H1 (cell line): ENCODE results near the gene DUSP11. TPM values are rescaled to one million over a fixed set of nuclear protein-coding genes. Genes with fewer than 3 reads are reported as not detected.

Experiments used
- CTCF ChIA-PET: fragments of 300-600 bp; sonication (Branson Sonifier 250); formaldehyde crosslinking; loops from one replicate; lab custom pipeline; 2021; ENCODE audit not compliant: partially characterized antibody; lab: Charles Lee
- POLR2A ChIA-PET: fragments of 300-600 bp; sonication (Branson Sonifier 250); formaldehyde crosslinking; loops from one replicate; lab custom pipeline; 2021; ENCODE audit warnings: inconsistent platforms; ENCODE audit not compliant: partially characterized antibody; lab: Charles Lee
- DNase-seq, 2 experiments: peaks; one replicate each; pipeline versions ENCODE4 v3.0.0 to v3.0.0-alpha.2; 2010 to 2022; ENCODE audit warnings: low spot score in 2 of 2, low read depth in 1 of 2, mixed read lengths in 1 of 2
- FAIRE-seq: peaks from 2 replicates; lab custom pipeline; 2011; peaks lifted over from hg19 to GRCh38; lab: Jason Lieb, UNC
- H2AFZ ChIP-seq: 2 replicates; pipeline ENCODE4 v1.8.1; 2012; ENCODE audit warnings: low read length, inconsistent platforms
- H2AK5ac ChIP-seq: 2 replicates; pipeline ENCODE4 v1.6.1; 2013; ENCODE audit warnings: low read depth, low read length
- H2BK120ac ChIP-seq: replicated peaks from 2 replicates; pipeline ENCODE3; 2013; ENCODE audit warnings: low read depth, low read length, inconsistent platforms
- H2BK12ac ChIP-seq: 2 replicates; pipeline ENCODE4 v1.6.1; 2013; ENCODE audit warnings: low read depth, low read length
- H2BK15ac ChIP-seq: 2 replicates; pipeline ENCODE4 v1.6.1; 2013; ENCODE audit warnings: low read length
- H2BK20ac ChIP-seq: 2 replicates; pipeline ENCODE4 v1.6.1; 2013; ENCODE audit warnings: low read length
- H2BK5ac ChIP-seq: 2 replicates; pipeline ENCODE4 v1.6.1; 2013; ENCODE audit warnings: low read depth, low read length
- H3K14ac ChIP-seq: 2 replicates; pipeline ENCODE4 v1.6.1; 2013; ENCODE audit warnings: inconsistent platforms; ENCODE audit not compliant: insufficient read length
- H3K18ac ChIP-seq: 2 replicates; pipeline ENCODE4 v1.6.1; 2013; ENCODE audit warnings: low read length; ENCODE audit errors: extremely low read depth
- H3K23ac ChIP-seq: 2 replicates; pipeline ENCODE4 v1.6.1; 2013; ENCODE audit warnings: inconsistent platforms; ENCODE audit not compliant: insufficient read length
- H3K23me2 ChIP-seq: 2 replicates; pipeline ENCODE4 v1.6.1; 2013; ENCODE audit warnings: low read depth, low read length
- H3K27ac ChIP-seq: 2 replicates; pipeline ENCODE4 v1.6.1; 2011; ENCODE audit warnings: low read depth, low read length, inconsistent platforms
- H3K27me3 ChIP-seq, 4 experiments: replicated peaks in 1 of 4; 1 replicate in 1 of 4; 2 replicates in 3 of 4; pipeline versions ENCODE4 v1.6.1 to v1.8.1; 2011 to 2013; ENCODE audit warnings: low read length in 3 of 4, mild to moderate bottlenecking in 3 of 4, inconsistent platforms in 2 of 4, mixed read lengths in 2 of 4, moderate library complexity in 1 of 4; ENCODE audit not compliant: control insufficient read depth in 3 of 4, insufficient read depth in 3 of 4; ENCODE audit errors: extremely low read depth in 1 of 4
- H3K36me3 ChIP-seq, 4 experiments: 2 replicates each; pipeline versions ENCODE4 v1.6.1 to v1.8.1; 2011 to 2013; ENCODE audit warnings: mild to moderate bottlenecking in 4 of 4, low read length in 3 of 4, moderate library complexity in 2 of 4, control low read depth in 1 of 4, inconsistent platforms in 1 of 4; ENCODE audit not compliant: insufficient read depth in 4 of 4, control insufficient read depth in 2 of 4
- H3K4ac ChIP-seq: replicated peaks from 2 replicates; pipeline ENCODE3; 2013; ENCODE audit warnings: low read length, low read depth, mixed read lengths, inconsistent platforms; ENCODE audit not compliant: insufficient read length
- H3K4me1 ChIP-seq, 4 experiments: replicated peaks in 1 of 4; 1 replicate in 1 of 4; 2 replicates in 3 of 4; pipeline versions ENCODE4 v1.6.1 to v1.8.1; 2011 to 2013; ENCODE audit warnings: low read length in 3 of 4, inconsistent platforms in 2 of 4, mixed read lengths in 1 of 4; ENCODE audit not compliant: insufficient read depth in 4 of 4, control insufficient read depth in 3 of 4
- H3K4me2 ChIP-seq, 2 experiments: 2 replicates each; pipeline versions ENCODE4 v1.6.1 to v1.8.1; 2011 to 2013; ENCODE audit warnings: low read depth in 2 of 2, low read length in 2 of 2, control low read depth in 1 of 2, inconsistent platforms in 1 of 2, mild to moderate bottlenecking in 1 of 2; ENCODE audit not compliant: insufficient read depth in 1 of 2
- H3K4me3 ChIP-seq, 4 experiments: fragments of 200-600, 300-600 bp in 1 of 4; sonication (generic), shearing (Covaris generic), sonication (Bioruptor Twin) in 1 of 4; 2 replicates each; pipeline versions ENCODE4 v1.5.1 to v1.8.1; 2011 to 2016; ENCODE audit warnings: low read length in 4 of 4, low read depth in 3 of 4, control low read depth in 2 of 4, inconsistent platforms in 2 of 4, mild to moderate bottlenecking in 2 of 4, mixed read lengths in 1 of 4, moderate library complexity in 1 of 4; ENCODE audit not compliant: insufficient read depth in 2 of 4; ENCODE audit errors: extremely low read depth in 1 of 4
- H3K56ac ChIP-seq: replicated peaks from 2 replicates; pipeline ENCODE3; 2013; ENCODE audit warnings: low read depth, mild to moderate bottlenecking, mixed read lengths, low read length, inconsistent platforms; ENCODE audit not compliant: insufficient read length
- H3K79me1 ChIP-seq: 2 replicates; pipeline ENCODE4 v1.6.1; 2013; ENCODE audit warnings: low read depth, low read length, control low read depth
- H3K79me2 ChIP-seq, 2 experiments: 2 replicates each; pipeline versions ENCODE4 v1.6.1 to v1.8.1; 2012 to 2013; ENCODE audit warnings: low read length in 2 of 2, mild to moderate bottlenecking in 2 of 2, inconsistent platforms in 1 of 2; ENCODE audit not compliant: insufficient read depth in 2 of 2, control insufficient read depth in 1 of 2
- H3K9ac ChIP-seq, 4 experiments: replicated peaks in 1 of 4; 1 replicate in 1 of 4; 2 replicates in 3 of 4; pipeline versions ENCODE4 v1.6.1 to v1.8.1; 2011 to 2013; ENCODE audit warnings: low read depth in 3 of 4, low read length in 3 of 4, control low read depth in 2 of 4, mild to moderate bottlenecking in 2 of 4, moderate library complexity in 2 of 4, inconsistent platforms in 1 of 4; ENCODE audit errors: extremely low read depth in 1 of 4
- H3K9me3 ChIP-seq, 2 experiments: 2 replicates each; pipeline versions ENCODE4 v1.6.1 to v1.8.1; 2012 to 2013; ENCODE audit warnings: mild to moderate bottlenecking in 2 of 2, moderate library complexity in 2 of 2, control low read depth in 1 of 2, inconsistent platforms in 1 of 2, low read depth in 1 of 2, low read length in 1 of 2, mixed read lengths in 1 of 2; ENCODE audit not compliant: insufficient read depth in 2 of 2
- H4K20me1 ChIP-seq, 2 experiments: replicated peaks in 1 of 2; 2 replicates each; pipeline versions ENCODE3 to v1.8.1; 2011 to 2013; ENCODE audit warnings: inconsistent platforms in 2 of 2, low read length in 2 of 2, mild to moderate bottlenecking in 1 of 2; ENCODE audit not compliant: insufficient read depth in 2 of 2, control insufficient read depth in 1 of 2
- H4K5ac ChIP-seq: 2 replicates; pipeline ENCODE4 v1.6.1; 2013; ENCODE audit warnings: low read length, low read depth, mixed read lengths, inconsistent platforms; ENCODE audit not compliant: insufficient read length
- H4K8ac ChIP-seq: 2 replicates; pipeline ENCODE4 v1.8.0; 2013; ENCODE audit warnings: mild to moderate bottlenecking, moderate library complexity, low read length, inconsistent platforms; ENCODE audit not compliant: insufficient read depth; ENCODE audit errors: extremely low read depth
- H4K91ac ChIP-seq: replicated peaks from 2 replicates; pipeline ENCODE3; 2013; ENCODE audit warnings: low read length, mixed read lengths, inconsistent platforms; ENCODE audit not compliant: insufficient read length
- CHD2 ChIP-seq: IDR thresholded peaks from 2 replicates; pipeline ENCODE4 v1.6.1; 2012; ENCODE audit warnings: low read length, improper control_type of control experiment
- KDM1A ChIP-seq: fragments of 200-600, 300-600 bp; sonication (generic); IDR thresholded peaks from 2 replicates; pipeline ENCODE4 v1.7.1; 2016; ENCODE audit warnings: mild to moderate bottlenecking, low read length, borderline replicate concordance
- POLR2A ChIP-seq, 2 experiments: IDR thresholded peaks; 1 replicate in 1 of 2; 2 replicates in 1 of 2; pipeline ENCODE4 v1.6.1; 2011; ENCODE audit warnings: low read depth in 2 of 2, low read length in 2 of 2, mild to moderate bottlenecking in 2 of 2; ENCODE audit errors: control extremely low read depth in 1 of 2
- POU5F1 ChIP-seq: IDR thresholded peaks from 2 replicates; pipeline ENCODE4 v1.6.1; 2011; ENCODE audit warnings: low read depth, mild to moderate bottlenecking, low read length, moderate library complexity
- RAD21 ChIP-seq, 2 experiments: IDR thresholded peaks in 1 of 2; conservative IDR thresholded peaks in 1 of 2; 2 replicates each; pipeline ENCODE4 v1.6.1; 2011; ENCODE audit warnings: low read depth in 2 of 2, low read length in 2 of 2, improper control_type of control experiment in 1 of 2, inconsistent platforms in 1 of 2, mild to moderate bottlenecking in 1 of 2, moderate library complexity in 1 of 2
- SIX5 ChIP-seq: IDR thresholded peaks from 2 replicates; pipeline ENCODE4 v1.6.1; 2011; ENCODE audit warnings: mild to moderate bottlenecking, low read depth, low read length
- ZNF274 ChIP-seq: IDR thresholded peaks from 2 replicates; pipeline ENCODE4 v1.7.0; 2012; ENCODE audit warnings: low read length, borderline replicate concordance; ENCODE audit errors: extremely low read depth
- WGBS, 2 experiments: shearing (Covaris generic) in 1 of 2; methylation state at CpG; one replicate each; pipeline versions ENCODE4 v1.1.6 to v1.1.7; 2013 to 2015; ENCODE audit warnings: low lambda C conversion rate in 2 of 2, mixed read lengths in 2 of 2, inconsistent platforms in 1 of 2, low coverage in 1 of 2, missing lambda C conversion rate in 1 of 2; ENCODE audit not compliant: insufficient replicate concordance in 2 of 2, insufficient coverage in 1 of 2, insufficient read length in 1 of 2; ENCODE audit errors: extremely low coverage in 1 of 2, missing lambda C conversion rate in 1 of 2; 5-methylcytosine and 5-hydroxymethylcytosine counted together
- polyA plus RNA-seq, 7 experiments: library from polyadenylated mRNA; depleted of rRNA in 3 of 7; stranded (reverse) in 5 of 7; unstranded in 2 of 7; fragments of >200 nt in 5 of 7; fragments of 200-250 nt in 2 of 7; gene quantifications; 1 replicate in 5 of 7; 2 replicates in 1 of 7; 4 replicates in 1 of 7; pipeline versions ENCODE4 v1.2.1 to v1.2.3, GENCODE V29; 2011 to 2013; ENCODE audit warnings: missing spikeins in 2 of 7, mixed read lengths in 2 of 7
- total RNA-seq: library from RNA; stranded (reverse); fragmentation: NEBNext Ultra II Directional; extraction: Animal tissue kit (Norgen Biotek cat#: 25700); gene quantifications from 2 replicates; pipeline ENCODE4 v1.2.1, GENCODE V29; 2021

The DUSP11 gene
- total and polyA plus RNA-seq, 2 of the 8 experiments (the other 6 are each of a cell fraction or from before 2014, with no cell fraction given) = 12.2 to 19.1 TPM

DNA sequence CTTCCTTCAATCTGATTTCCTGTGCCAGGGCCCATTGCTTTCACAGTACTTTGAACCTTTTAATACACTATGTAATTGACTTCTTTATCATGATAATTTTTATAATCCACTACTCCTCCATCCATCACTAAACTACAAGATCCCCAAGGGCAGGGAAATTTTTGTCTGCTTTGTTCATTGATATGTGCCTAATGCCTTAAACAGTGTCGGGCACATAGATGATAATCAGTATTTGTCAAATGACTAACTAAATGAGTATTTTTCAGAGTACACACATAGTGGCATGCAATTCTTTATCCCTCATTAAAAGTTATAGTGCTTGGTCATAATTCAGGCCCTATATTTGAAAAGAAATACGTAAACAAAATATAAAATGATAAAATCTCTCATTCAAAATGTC is 43.5 kb upstream of the DUSP11 start:
- peaks cover 0 to 2% (median 0%) of the 10 kb centered on the region in 4 experiments; a peak in 1 of 7 replicates for H3K4me1 ChIP-seq
- FAIRE-seq (no peak), DNase-seq (no peak)
- H2BK5ac ChIP-seq = no peak overlapping the region
- H4K5ac ChIP-seq = no peak overlapping the region
- no peaks in the 10 kb centered on the region for H3K36me3 ChIP-seq
- H3K18ac ChIP-seq = no peak overlapping the region
- POLR2A ChIA-PET = interaction anchor here (1.6 kb wide), 1 partner anchor 8 kb away, joined by 4 read pairs; no protein-coding TSS in a partner anchor
- no peak overlapping the region for H3K9ac ChIP-seq
- no peaks in the 10 kb centered on the region for H3K9me3 ChIP-seq
- H3K4ac ChIP-seq = no peak overlapping the region
- WGBS, 2 experiments = 63% methylated on average over 2 of the region's 2 CpGs; no CpG with 5 or more reads in 1 of the 2 experiments
- CTCF ChIA-PET = interaction anchor here (0.7 to 4.8 kb wide), 28 partner anchors 8 to 501 kb away, joined by 3 to 31 read pairs (median 4); partner anchors contain the start of genes ACTG2 and BOLA3
- H2AK5ac ChIP-seq = no peak overlapping the region
- no peak overlapping the region for H3K23ac ChIP-seq
- H3K4me2 ChIP-seq = no peak overlapping the region
- no peaks in the 10 kb centered on the region for H3K79me2 ChIP-seq
- no peaks in the 10 kb centered on the region for H3K79me1 ChIP-seq
- no peak overlapping the region for H3K4me3 ChIP-seq
- no peak overlapping the region for H3K27ac ChIP-seq
- H2AFZ ChIP-seq = no peak overlapping the region
- H2BK20ac ChIP-seq = no peak overlapping the region
- no peaks in the 10 kb centered on the region for H4K20me1 ChIP-seq
- H4K8ac ChIP-seq = no peak overlapping the region
- no peaks in the 10 kb centered on the region for H3K23me2 ChIP-seq
- H3K56ac ChIP-seq = no peak overlapping the region
- no peak overlapping the region for H2BK12ac ChIP-seq
- H2BK15ac ChIP-seq = no peak overlapping the region
- H4K91ac ChIP-seq = no peak overlapping the region
- no peak for TF ChIP-seq POLR2A (IDR thresholded peaks at IDR 0.05; ENCODE audit: control extremely low read depth in 1 of 2, low read depth in 2 of 2, low read length in 2 of 2)
- no peak for TF ChIP-seq KDM1A
- TF ChIP-seq CHD2 = no peak
- no peak for TF ChIP-seq POU5F1
- TF ChIP-seq SIX5 = no peak
- no peak for TF ChIP-seq ZNF274
- no peak for TF ChIP-seq RAD21 (IDR thresholded peaks at IDR 0.05 in 1 of 2, conservative IDR thresholded peaks at IDR 0.05 in 1 of 2; ENCODE audit: low read depth in 2 of 2, low read length in 2 of 2)
- no peak overlapping the region for H3K14ac ChIP-seq
- H2BK120ac ChIP-seq = no peak overlapping the region
- H3K27me3 ChIP-seq = peaks cover 0 to 7% (median 2%) of the 10 kb centered on the region in 4 experiments; a peak in 4 of 7 replicates
